ENCODE results near the gene LMO7.
A peak's percentile ranks its signal among the peaks of the same experiment; 100 is the strongest.

The LMO7 gene

GRCh38 chr13:75635828-75636435 lies at the start of gene LMO7:
TSS of gene LMO7 (plus strand) at chr13:75636330. CDS start at chr13:75636658, 328 bp downstream.
- H3K4me1 ChIP-seq (ENCODE audit: insufficient read depth, insufficient read length): no peaks in the 10 kb centered on the region
- DNase-seq (ENCODE audit: low read depth, low spot score): peak; percentile 30
- H3K4me3 ChIP-seq (ENCODE audit: insufficient read length, low read depth): peak within 1 kb of the TSS; percentile 46
- H3K9ac ChIP-seq (ENCODE audit: insufficient read length, low read depth): peak within 1 kb of the TSS; percentile 64
- peaks cover 36% of the 10 kb centered on the region for H3K27me3 ChIP-seq (ENCODE audit: insufficient read depth, insufficient read length)
- no peak for TF ChIP-seq YY1 (IDR thresholded peaks at IDR 0.05; ENCODE audit: insufficient read depth, insufficient read length)
- TF ChIP-seq ZNF274 (IDR thresholded peaks at IDR 0.05; ENCODE audit: low read depth, low read length): no peak
- TF ChIP-seq SUZ12 (IDR thresholded peaks at IDR 0.05; ENCODE audit: extremely low read depth, insufficient read depth, insufficient read length): no peak
- H3K9me3 ChIP-seq (ENCODE audit: insufficient read depth, low read length): no peaks in the 10 kb centered on the region
- H3K36me3 ChIP-seq (ENCODE audit: insufficient read depth, insufficient read length, low read length): no peaks in the 10 kb centered on the region

GRCh38 chr13:75587679-75588078 lies 48.5 kb upstream of the LMO7 start:
- H3K9me3 ChIP-seq (ENCODE audit: insufficient read depth, low read length): peaks cover 14% of the 10 kb centered on the region; the same call in 1 of the 2 replicates
- peak; percentile 11 for DNase-seq (ENCODE audit: low read depth, low spot score)
- H3K36me3 ChIP-seq (ENCODE audit: insufficient read depth, insufficient read length, low read length): peaks cover 5% of the 10 kb centered on the region
- H3K4me3 ChIP-seq (ENCODE audit: insufficient read length, low read depth): no peak overlapping the region
- H3K9ac ChIP-seq (ENCODE audit: insufficient read length, low read depth): no peak overlapping the region
- H3K27me3 ChIP-seq (ENCODE audit: insufficient read depth, insufficient read length): no peaks in the 10 kb centered on the region
- no peak for TF ChIP-seq ZNF274 (IDR thresholded peaks at IDR 0.05; ENCODE audit: low read depth, low read length)
- TF ChIP-seq YY1 (IDR thresholded peaks at IDR 0.05; ENCODE audit: insufficient read depth, insufficient read length): no peak
- no peak for TF ChIP-seq SUZ12 (IDR thresholded peaks at IDR 0.05; ENCODE audit: extremely low read depth, insufficient read depth, insufficient read length)
- H3K4me1 ChIP-seq (ENCODE audit: insufficient read depth, insufficient read length): no peaks in the 10 kb centered on the region

- TF ChIP-seq SUZ12 (IDR thresholded peaks at IDR 0.05; ENCODE audit: extremely low read depth, insufficient read depth, insufficient read length) (no peak), YY1 (IDR thresholded peaks at IDR 0.05; ENCODE audit: insufficient read depth, insufficient read length) (no peak), ZNF274 (IDR thresholded peaks at IDR 0.05; ENCODE audit: low read depth, low read length) (no peak)
- no peaks in the 10 kb centered on the region for H3K9me3 ChIP-seq (ENCODE audit: insufficient read depth, low read length)
- H3K4me3 ChIP-seq (ENCODE audit: insufficient read length, low read depth): no peak overlapping the region
- H3K27me3 ChIP-seq (ENCODE audit: insufficient read depth, insufficient read length): no peaks in the 10 kb centered on the region
- H3K4me1 ChIP-seq (ENCODE audit: insufficient read depth, insufficient read length): no peaks in the 10 kb centered on the region
- no peaks in the 10 kb centered on the region for H3K36me3 ChIP-seq (ENCODE audit: insufficient read depth, insufficient read length, low read length)
- H3K9ac ChIP-seq (ENCODE audit: insufficient read length, low read depth): no peak overlapping the region
- DNase-seq (ENCODE audit: low read depth, low spot score): no peak
Measured at GRCh38 chr13:75596657-75597182, 39.4 kb upstream of the LMO7 start.

- H3K36me3 ChIP-seq (ENCODE audit: insufficient read depth, insufficient read length, low read length): no peaks in the 10 kb centered on the region
- no peak for TF ChIP-seq SUZ12 (IDR thresholded peaks at IDR 0.05; ENCODE audit: extremely low read depth, insufficient read depth, insufficient read length)
- TF ChIP-seq YY1 (IDR thresholded peaks at IDR 0.05; ENCODE audit: insufficient read depth, insufficient read length): no peak
- no peak for TF ChIP-seq ZNF274 (IDR thresholded peaks at IDR 0.05; ENCODE audit: low read depth, low read length)
- no peaks in the 10 kb centered on the region for H3K27me3 ChIP-seq (ENCODE audit: insufficient read depth, insufficient read length)
- H3K9ac ChIP-seq (ENCODE audit: insufficient read length, low read depth): no peak overlapping the region
- no peaks in the 10 kb centered on the region for H3K4me1 ChIP-seq (ENCODE audit: insufficient read depth, insufficient read length)
- H3K4me3 ChIP-seq (ENCODE audit: insufficient read length, low read depth): no peak overlapping the region
- DNase-seq (ENCODE audit: low read depth, low spot score): no peak
- no peaks in the 10 kb centered on the region for H3K9me3 ChIP-seq (ENCODE audit: insufficient read depth, low read length)
Measured at GRCh38 chr13:75600371-75600770, 35.8 kb upstream of the LMO7 start.

GRCh38 chr13:75603038-75603437 lies 33.1 kb upstream of the LMO7 start:
- no peak for TF ChIP-seq ZNF274 (IDR thresholded peaks at IDR 0.05; ENCODE audit: low read depth, low read length)
- Histone ChIP-seq H3K9ac (ENCODE audit: insufficient read length, low read depth) (no peak overlapping the region), H3K4me1 (ENCODE audit: insufficient read depth, insufficient read length) (no peaks in the 10 kb centered on the region), H3K27me3 (ENCODE audit: insufficient read depth, insufficient read length) (no peaks in the 10 kb centered on the region), H3K36me3 (ENCODE audit: insufficient read depth, insufficient read length, low read length) (peaks cover 3% of the 10 kb centered on the region), H3K4me3 (ENCODE audit: insufficient read length, low read depth) (no peak overlapping the region), H3K9me3 (ENCODE audit: insufficient read depth, low read length) (no peaks in the 10 kb centered on the region)
- DNase-seq (ENCODE audit: low read depth, low spot score): no peak

GRCh38 chr13:75607447-75607846 lies 28.7 kb upstream of the LMO7 start:
- no peaks in the 10 kb centered on the region for H3K4me1 ChIP-seq (ENCODE audit: insufficient read depth, insufficient read length)
- TF ChIP-seq YY1 (IDR thresholded peaks at IDR 0.05; ENCODE audit: insufficient read depth, insufficient read length) (no peak), SUZ12 (IDR thresholded peaks at IDR 0.05; ENCODE audit: extremely low read depth, insufficient read depth, insufficient read length) (no peak), ZNF274 (IDR thresholded peaks at IDR 0.05; ENCODE audit: low read depth, low read length) (no peak)
- H3K4me3 ChIP-seq (ENCODE audit: insufficient read length, low read depth): no peak overlapping the region
- no peak overlapping the region for H3K9ac ChIP-seq (ENCODE audit: insufficient read length, low read depth)
- H3K9me3 ChIP-seq (ENCODE audit: insufficient read depth, low read length): no peaks in the 10 kb centered on the region
- peaks cover 3% of the 10 kb centered on the region for H3K36me3 ChIP-seq (ENCODE audit: insufficient read depth, insufficient read length, low read length)
- no peak for DNase-seq (ENCODE audit: low read depth, low spot score)
- no peaks in the 10 kb centered on the region for H3K27me3 ChIP-seq (ENCODE audit: insufficient read depth, insufficient read length)

- Histone ChIP-seq H3K27me3 (ENCODE audit: insufficient read depth, insufficient read length) (no peaks in the 10 kb centered on the region), H3K9ac (ENCODE audit: insufficient read length, low read depth) (no peak overlapping the region), H3K4me3 (ENCODE audit: insufficient read length, low read depth) (no peak overlapping the region), H3K36me3 (ENCODE audit: insufficient read depth, insufficient read length, low read length) (peaks cover 3% of the 10 kb centered on the region), H3K4me1 (ENCODE audit: insufficient read depth, insufficient read length) (no peaks in the 10 kb centered on the region), H3K9me3 (ENCODE audit: insufficient read depth, low read length) (no peaks in the 10 kb centered on the region)
- TF ChIP-seq ZNF274 (IDR thresholded peaks at IDR 0.05; ENCODE audit: low read depth, low read length) (no peak), SUZ12 (IDR thresholded peaks at IDR 0.05; ENCODE audit: extremely low read depth, insufficient read depth, insufficient read length) (no peak), YY1 (IDR thresholded peaks at IDR 0.05; ENCODE audit: insufficient read depth, insufficient read length) (no peak)
- DNase-seq (ENCODE audit: low read depth, low spot score): no peak
Measured at GRCh38 chr13:75610466-75610865, 25.7 kb upstream of the LMO7 start.

All from NT2/D1 (cell line).